GM12801 (cell line): ENCODE results near the gene OR2A12.

Experiments
- TF ChIP-seq, protein P1 (sequence below): IDR thresholded peaks from one replicate; pipeline ENCODE4 v1.5.1; 2011; ENCODE audit warnings: control low read depth; ENCODE audit not compliant: insufficient read length; ENCODE audit errors: extremely low read depth

OR2A12 gene

DNA sequence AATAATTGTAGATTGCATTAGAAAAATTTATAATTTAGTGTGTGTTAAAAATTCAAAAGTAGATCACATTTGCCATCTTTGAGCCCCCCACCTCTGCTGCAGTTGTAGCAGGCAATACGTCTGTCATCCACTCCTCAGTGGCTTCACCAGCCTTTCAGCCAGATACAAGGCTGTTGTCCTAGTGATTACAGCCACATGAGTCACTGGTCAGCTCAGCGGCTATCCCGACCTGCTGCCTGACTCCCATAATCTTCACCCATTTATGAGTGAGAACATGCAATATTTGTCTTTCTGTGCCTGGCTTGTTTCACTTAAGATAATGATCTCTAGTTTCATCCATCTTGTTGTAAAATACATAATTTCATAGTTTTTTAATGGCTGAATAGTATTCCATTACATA, 28.1 kb upstream of the OR2A12 start:
- TF ChIP-seq, protein P1, sequence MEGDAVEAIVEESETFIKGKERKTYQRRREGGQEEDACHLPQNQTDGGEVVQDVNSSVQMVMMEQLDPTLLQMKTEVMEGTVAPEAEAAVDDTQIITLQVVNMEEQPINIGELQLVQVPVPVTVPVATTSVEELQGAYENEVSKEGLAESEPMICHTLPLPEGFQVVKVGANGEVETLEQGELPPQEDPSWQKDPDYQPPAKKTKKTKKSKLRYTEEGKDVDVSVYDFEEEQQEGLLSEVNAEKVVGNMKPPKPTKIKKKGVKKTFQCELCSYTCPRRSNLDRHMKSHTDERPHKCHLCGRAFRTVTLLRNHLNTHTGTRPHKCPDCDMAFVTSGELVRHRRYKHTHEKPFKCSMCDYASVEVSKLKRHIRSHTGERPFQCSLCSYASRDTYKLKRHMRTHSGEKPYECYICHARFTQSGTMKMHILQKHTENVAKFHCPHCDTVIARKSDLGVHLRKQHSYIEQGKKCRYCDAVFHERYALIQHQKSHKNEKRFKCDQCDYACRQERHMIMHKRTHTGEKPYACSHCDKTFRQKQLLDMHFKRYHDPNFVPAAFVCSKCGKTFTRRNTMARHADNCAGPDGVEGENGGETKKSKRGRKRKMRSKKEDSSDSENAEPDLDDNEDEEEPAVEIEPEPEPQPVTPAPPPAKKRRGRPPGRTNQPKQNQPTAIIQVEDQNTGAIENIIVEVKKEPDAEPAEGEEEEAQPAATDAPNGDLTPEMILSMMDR, result no peak

DNA sequence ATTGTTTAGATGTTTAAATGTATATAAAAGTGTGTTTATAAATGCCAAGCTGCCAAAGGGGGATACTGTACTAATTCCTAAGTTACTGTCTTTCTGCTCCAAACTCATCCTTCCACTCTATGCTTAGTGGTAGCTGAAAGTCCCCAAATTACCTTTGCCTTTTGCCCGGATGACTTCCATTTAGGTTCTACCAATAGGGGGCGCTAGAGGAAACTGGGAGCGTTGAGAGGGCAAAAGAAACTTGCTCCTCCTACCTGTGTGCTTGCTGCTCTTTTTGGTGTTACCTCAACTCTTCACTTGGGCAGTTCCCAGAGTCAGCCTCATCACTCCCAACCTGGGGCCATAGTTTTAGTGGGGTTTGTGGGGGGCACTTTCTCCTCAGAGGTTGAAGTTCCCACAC, 22.4 kb upstream of the OR2A12 start:
- TF ChIP-seq, protein P1, result no peak

DNA sequence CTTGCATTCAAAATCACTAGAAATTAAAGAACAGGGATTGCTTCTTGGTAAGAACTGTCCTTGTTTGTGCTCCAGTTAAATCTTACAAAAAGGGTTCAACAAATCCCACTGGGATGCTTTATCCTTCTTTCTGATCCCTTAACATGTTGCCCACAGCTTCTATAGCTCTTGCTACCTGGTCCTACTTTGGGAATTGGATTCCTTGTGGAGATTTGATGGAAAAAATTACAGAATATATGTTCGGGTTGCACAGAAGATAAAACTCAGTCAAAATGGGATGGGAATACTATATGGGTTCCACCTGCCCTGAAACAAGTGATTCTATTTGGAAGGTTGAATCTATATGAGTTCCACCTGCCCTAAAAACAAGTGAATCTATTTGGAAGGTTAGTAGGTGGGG, 16.6 kb upstream of the OR2A12 start, which contains the start of gene OR2A25:
TSS of gene OR2A25 (plus strand) at position 301 of the 400 bp plus-strand sequence. CDS start 4,409 bp downstream, outside the sequence.
- TF ChIP-seq, protein P1, result no peak

DNA sequence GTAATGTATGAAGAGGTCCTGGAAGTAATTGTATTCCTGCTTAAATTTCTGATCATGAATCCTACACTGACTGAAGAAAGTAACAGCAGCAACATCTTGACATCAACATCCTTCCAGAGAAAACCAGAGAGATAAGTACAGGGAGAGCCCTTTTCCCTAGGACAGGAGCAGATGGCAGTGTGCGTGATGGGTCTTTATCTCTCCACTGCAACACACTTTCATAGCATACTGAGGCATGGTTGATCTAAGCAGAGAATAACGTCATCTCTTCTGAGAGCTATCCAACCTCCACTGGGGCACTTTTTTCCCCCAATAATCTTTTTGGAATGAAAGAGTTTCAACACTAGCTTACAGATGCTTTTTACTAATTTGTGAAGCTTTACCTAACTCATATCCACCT, 16.1 kb upstream of the OR2A12 start:
- TF ChIP-seq, protein P1, result no peak

DNA sequence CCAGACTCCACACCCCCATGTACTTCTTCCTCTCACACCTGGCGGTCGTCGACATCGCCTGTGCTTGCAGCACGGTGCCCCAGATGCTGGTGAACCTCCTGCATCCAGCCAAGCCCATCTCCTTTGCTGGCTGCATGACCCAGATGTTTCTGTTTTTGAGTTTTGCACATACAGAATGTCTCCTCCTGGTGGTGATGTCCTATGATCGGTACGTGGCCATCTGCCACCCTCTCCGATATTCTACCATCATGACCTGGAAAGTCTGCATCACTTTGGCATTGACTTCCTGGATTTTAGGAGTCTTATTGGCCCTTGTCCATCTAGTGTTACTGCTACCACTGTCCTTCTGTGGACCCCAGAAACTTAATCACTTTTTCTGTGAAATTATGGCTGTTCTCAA, 11.7 kb upstream of the OR2A12 start:
- TF ChIP-seq, protein P1, result no peak

DNA sequence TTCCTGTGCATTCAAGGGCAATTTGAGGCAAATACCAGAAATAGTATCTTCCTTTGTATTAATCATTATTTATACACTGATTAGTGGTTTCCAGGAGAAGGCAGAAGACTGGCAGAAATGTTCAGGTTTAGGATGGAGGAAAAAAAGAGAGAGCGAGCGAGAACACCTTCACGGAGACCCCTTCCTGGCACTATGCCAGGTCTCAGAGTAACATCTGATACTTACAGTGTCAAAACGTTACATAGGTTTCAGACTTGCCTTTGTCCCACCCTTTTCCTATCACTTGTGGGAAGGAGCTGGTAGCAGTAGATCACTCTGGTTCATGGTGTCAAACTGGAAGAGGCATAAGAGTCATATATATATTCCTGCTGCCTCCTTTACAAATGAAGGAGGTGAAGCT, 652 bp downstream of the OR2A12 start:
- TF ChIP-seq, protein P1, result no peak

DNA sequence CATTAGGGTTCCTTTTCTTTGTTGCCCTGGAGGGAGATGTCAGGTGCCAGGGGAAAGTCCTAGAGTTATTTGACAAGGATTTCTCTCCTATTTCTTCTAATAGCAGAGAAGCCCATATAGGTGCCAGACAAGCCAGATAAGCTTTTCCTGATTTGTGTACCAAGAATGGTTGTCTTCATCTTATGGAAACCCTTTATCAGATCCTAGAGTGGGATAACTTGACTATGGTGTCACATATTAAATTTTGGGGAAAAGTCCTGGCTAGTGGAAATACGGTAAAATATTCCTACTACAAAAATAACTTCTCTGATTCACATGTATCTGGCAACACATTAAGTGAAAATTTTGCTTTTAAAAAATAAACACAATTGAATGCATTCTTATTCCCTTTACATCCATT, 1.2 kb downstream of the OR2A12 start:
- TF ChIP-seq, protein P1, result no peak

DNA sequence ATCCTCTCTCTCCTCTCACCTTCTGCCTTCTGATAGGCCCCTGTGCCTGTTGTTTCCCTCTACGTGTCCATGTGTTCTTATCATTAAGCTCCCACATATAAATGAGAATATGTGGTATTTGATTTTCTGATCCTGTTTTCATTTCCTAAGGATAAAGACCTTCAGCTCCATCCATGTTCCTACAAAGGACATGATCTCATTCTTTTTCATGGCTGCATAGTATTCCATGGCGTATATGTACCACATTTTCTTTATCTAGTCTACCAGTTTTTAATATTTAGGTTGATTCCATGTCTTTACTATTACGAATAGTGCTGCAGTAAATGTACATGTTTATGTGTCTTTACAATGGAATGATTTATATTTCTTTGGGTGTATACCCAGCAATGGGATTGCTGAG, 4.6 kb downstream of the OR2A12 start:
- TF ChIP-seq, protein P1, result no peak
